Glutamatergic neuron (in vitro differentiated cells): Measurements from ENCODE around the gene PIP. TPM values are rescaled to one million over a fixed set of nuclear protein-coding genes. Genes with fewer than 3 reads are reported as not detected.
"Not testable (repeated sequence)": the region's sequence is repeated elsewhere in the genome, so short reads cannot be mapped to it uniquely, and the experiment has no call there.

Experiments
- DNase-seq: peaks from one replicate; pipeline ENCODE4 v3.0.0; 2022
- H3K27ac Mint-ChIP-seq: one replicate; pipeline ENCODE4 v1.8.0; 2020; ENCODE audit warnings: mild to moderate bottlenecking, mixed read lengths, inconsistent platforms; ENCODE audit not compliant: unreplicated experiment
- H3K27me3 Mint-ChIP-seq: one replicate; pipeline ENCODE4 v1.8.0; 2020; ENCODE audit warnings: mild to moderate bottlenecking, moderate library complexity, mixed read lengths, inconsistent platforms; ENCODE audit not compliant: unreplicated experiment
- H3K36me3 Mint-ChIP-seq: one replicate; pipeline ENCODE4 v1.8.0; 2020; ENCODE audit warnings: mild to moderate bottlenecking, mixed read lengths, inconsistent platforms; ENCODE audit not compliant: unreplicated experiment
- H3K4me1 Mint-ChIP-seq: one replicate; pipeline ENCODE4 v1.8.0; 2020; ENCODE audit warnings: mild to moderate bottlenecking, low read depth, mixed read lengths, inconsistent platforms; ENCODE audit not compliant: unreplicated experiment
- H3K4me3 Mint-ChIP-seq: one replicate; pipeline ENCODE4 v1.8.0; 2020; ENCODE audit warnings: mild to moderate bottlenecking, mixed read lengths, inconsistent platforms; ENCODE audit not compliant: unreplicated experiment
- H3K9me3 Mint-ChIP-seq: one replicate; pipeline ENCODE4 v1.8.0; 2020; ENCODE audit warnings: mild to moderate bottlenecking, moderate library complexity, mixed read lengths, inconsistent platforms; ENCODE audit not compliant: unreplicated experiment
- CTCF ChIP-seq: fragments of 200-600 bp; sonication (generic); IDR thresholded peaks from one replicate; pipeline ENCODE4 v1.5.0; 2021; ENCODE audit not compliant: partially characterized antibody, unreplicated experiment
- total RNA-seq: library from RNA; stranded (reverse); fragmentation: NEBNext Ultra II Directional; extraction: Animal tissue kit (Norgen Biotek cat#: 25700); gene quantifications from one replicate; pipeline ENCODE4 v1.2.1, GENCODE V29; 2021; ENCODE audit not compliant: unreplicated experiment

Gene PIP
- total RNA-seq, 1 donor from 2014 or later, result not detected

GRCh38 chr7:143177374-143178119 lies 45.7 kb downstream of the PIP start:
- H3K27ac Mint-ChIP-seq, result no peak overlapping the region
- H3K36me3 Mint-ChIP-seq, result no peaks in the 10 kb centered on the region
- H3K27me3 Mint-ChIP-seq, result no peaks in the 10 kb centered on the region
- no peaks in the 10 kb centered on the region for H3K4me1 Mint-ChIP-seq
- no peak overlapping the region for H3K4me3 Mint-ChIP-seq
- H3K9me3 Mint-ChIP-seq, result peaks cover 2% of the 10 kb centered on the region
- TF ChIP-seq CTCF, result no peak
- DNase-seq, result no peak

- not testable (repeated sequence) for DNase-seq, H3K4me3 Mint-ChIP-seq
Measured at GRCh38 chr7:143180771-143181170, 48.9 kb downstream of the PIP start.

GRCh38 chr7:143181349-143181748 lies 49.5 kb downstream of the PIP start:
- H3K4me3 Mint-ChIP-seq, result no peak overlapping the region
- no peaks in the 10 kb centered on the region for H3K36me3 Mint-ChIP-seq
- H3K27ac Mint-ChIP-seq, result no peak overlapping the region
- no peaks in the 10 kb centered on the region for H3K4me1 Mint-ChIP-seq
- TF ChIP-seq CTCF, result no peak
- H3K9me3 Mint-ChIP-seq, result peaks cover 2% of the 10 kb centered on the region
- DNase-seq, result no peak
- H3K27me3 Mint-ChIP-seq, result no peaks in the 10 kb centered on the region

More at GRCh38 chr7:143180771-143181170, 48.9 kb downstream of the PIP start:
- H3K9me3 Mint-ChIP-seq, H3K27me3 Mint-ChIP-seq, H3K4me1 Mint-ChIP-seq, H3K27ac Mint-ChIP-seq, H3K36me3 Mint-ChIP-seq: not testable (repeated sequence)

- Mint-ChIP-seq H3K4me1 (no peaks in the 10 kb centered on the region), H3K4me3 (no peak within 1 kb of the TSS), H3K36me3 (no peaks in the 10 kb centered on the region), H3K9me3 (no peaks in the 10 kb centered on the region), H3K27ac (no peak within 1 kb of the TSS), H3K27me3 (no peaks in the 10 kb centered on the region)
- DNase-seq, result no peak
- no peak for TF ChIP-seq CTCF
Measured at GRCh38 chr7:143183024-143183423, 51.1 kb downstream of the PIP start, which contains the start of gene TAS2R39. Gene TAS2R39 (plus strand): TSS chr7:143183419. CDS start chr7:143183419, 0 bp downstream.

- Mint-ChIP-seq H3K9me3 (no peaks in the 10 kb centered on the region), H3K36me3 (no peaks in the 10 kb centered on the region), H3K27ac (no peak overlapping the region), H3K27me3 (no peaks in the 10 kb centered on the region), H3K4me1 (no peaks in the 10 kb centered on the region), H3K4me3 (no peak overlapping the region)
- no peak for TF ChIP-seq CTCF
- DNase-seq, result no peak
Measured at GRCh38 chr7:143185551-143185950, 53.7 kb downstream of the PIP start.
